ENCODE measurements around the gene CFAP69.
"Not testable (repeated sequence)": the region's sequence is repeated elsewhere in the genome, so short reads cannot be mapped to it uniquely, and the experiment has no call there.

Gene CFAP69

GRCh38 chr7:90347759-90348158 lies 102.8 kb downstream of the CFAP69 start:
- DNase-seq = no peak

- DNase-seq = no peak
Observed at GRCh38 chr7:90349305-90349704, 104.3 kb downstream of the CFAP69 start.

GRCh38 chr7:90350032-90350431 lies 105.1 kb downstream of the CFAP69 start:
- DNase-seq = not testable (repeated sequence)

GRCh38 chr7:90351987-90352386 lies 107.0 kb downstream of the CFAP69 start:
- DNase-seq = no peak
